K562 (cell line): Measurements from ENCODE around the gene PSMD14. TPM values are rescaled to one million over a fixed set of nuclear protein-coding genes. Genes with fewer than 3 reads are reported as not detected.
A peak's percentile ranks its signal among the peaks of the same experiment; 100 is the strongest.

Source experiments
- ATAC-seq: fragments of 200-7000 bp; cut with Tn5 transposase; 3 replicates; pipeline ENCODE4 v1.9.1; 2020; ENCODE audit warnings: moderate library complexity
- BruUV-seq: library from RNA; stranded (reverse); fragments of 400-500 nt; replicated peaks from 2 replicates; lab custom pipeline; 2021; lab: Mats Ljungman, UMichigan
- CTCF ChIA-PET: fragments of 300-600 bp; formaldehyde crosslinking; extraction: SDS; loops from one replicate; lab custom pipeline; 2021; ENCODE audit warnings: low intra/inter-chr PET ratio; lab: Yijun Ruan, JAX
- POLR2A ChIA-PET: fragments of 300-600, 350-650 bp; sonication (Branson Sonifier 250); formaldehyde crosslinking; extraction: SDS; loops from one replicate; lab custom pipeline; 2021; ENCODE audit warnings: antibody characterized with exemption, inconsistent platforms; lab: Yijun Ruan, JAX
- DNase-seq, 4 experiments: peaks; one replicate each; pipeline versions ENCODE4 v3.0.0 to v3.0.0-alpha.2; 2011 to 2018; ENCODE audit warnings: low spot score in 3 of 4, mixed read lengths in 3 of 4; ENCODE audit errors: extremely low read depth in 1 of 4
- FAIRE-seq: peaks from 2 replicates; lab custom pipeline; 2011; peaks lifted over from hg19 to GRCh38; lab: Jason Lieb, UNC
- H2AFZ ChIP-seq: 2 replicates; pipeline ENCODE4 v1.6.0; 2011; ENCODE audit warnings: low read depth, low read length, control low read depth, inconsistent platforms
- H3K27ac ChIP-seq: fragments of 200-600 bp; 3 replicates; pipeline ENCODE4 v1.8.0; 2011; ENCODE audit warnings: low read depth, mild to moderate bottlenecking, control low read depth, inconsistent platforms, low read length, moderate library complexity, mixed read lengths; ENCODE audit errors: extremely low read depth
- H3K27me3 ChIP-seq, 2 experiments: fragments of 300-600 bp in 1 of 2; 2 replicates in 1 of 2; 3 replicates in 1 of 2; pipeline versions ENCODE4 v1.6.0 to v1.8.0; 2011; ENCODE audit warnings: inconsistent platforms in 2 of 2, low read length in 2 of 2, mild to moderate bottlenecking in 1 of 2, mixed read lengths in 1 of 2, moderate library complexity in 1 of 2; ENCODE audit not compliant: control insufficient read depth in 2 of 2, insufficient read depth in 2 of 2
- H3K36me3 ChIP-seq: fragments of 300-600 bp; 3 replicates; pipeline ENCODE4 v1.8.0; 2011; ENCODE audit warnings: mild to moderate bottlenecking, low read length, inconsistent platforms; ENCODE audit not compliant: control insufficient read depth, insufficient read depth
- H3K4me1 ChIP-seq, 2 experiments: fragments of 200-600 bp in 1 of 2; replicated peaks in 1 of 2; 2 replicates in 1 of 2; 3 replicates in 1 of 2; pipeline versions ENCODE4 v1.5.1 to v1.8.0; 2011; ENCODE audit warnings: inconsistent platforms in 2 of 2, low read length in 2 of 2, mild to moderate bottlenecking in 1 of 2, mixed read lengths in 1 of 2, moderate library complexity in 1 of 2; ENCODE audit not compliant: control insufficient read depth in 2 of 2, insufficient read depth in 2 of 2
- H3K4me2 ChIP-seq: 2 replicates; pipeline ENCODE4 v1.6.1; 2011; ENCODE audit warnings: low read length, control low read depth, inconsistent platforms, mixed read lengths; ENCODE audit not compliant: insufficient read depth
- H3K4me3 ChIP-seq: fragments of 200-600 bp; sonication (generic), shearing (Covaris generic); 2 replicates; pipeline ENCODE4 v1.5.1; 2016; ENCODE audit warnings: control low read depth, inconsistent platforms
- H3K79me2 ChIP-seq: fragments of 200-600 bp; 3 replicates; pipeline ENCODE4 v1.8.0; 2011; ENCODE audit warnings: low read length, inconsistent platforms; ENCODE audit not compliant: control insufficient read depth, insufficient read depth
- H3K9ac ChIP-seq, 2 experiments: 2 replicates each; pipeline versions ENCODE4 v1.6.0 to v1.6.1; 2011; ENCODE audit warnings: low read depth in 2 of 2, low read length in 2 of 2, control low read depth in 1 of 2, inconsistent platforms in 1 of 2, mild to moderate bottlenecking in 1 of 2, mixed read lengths in 1 of 2; ENCODE audit not compliant: insufficient read depth in 1 of 2
- H3K9me1 ChIP-seq: one replicate; pipeline ENCODE4 v1.6.0; 2011; ENCODE audit warnings: inconsistent platforms, mild to moderate bottlenecking, low read length, moderate library complexity; ENCODE audit not compliant: control insufficient read depth, insufficient read depth
- H3K9me3 ChIP-seq: replicated peaks from 2 replicates; pipeline ENCODE4 v1.5.1; 2011; ENCODE audit warnings: low read depth, low read length, inconsistent platforms; ENCODE audit not compliant: control insufficient read depth, insufficient read depth
- H4K20me1 ChIP-seq: replicated peaks from 2 replicates; pipeline ENCODE4 v1.6.1; 2011; ENCODE audit warnings: low read length, inconsistent platforms, mixed read lengths; ENCODE audit not compliant: control insufficient read depth, insufficient read depth
- C11orf30 ChIP-seq: fragments of 450-650 bp; IDR thresholded peaks from 2 replicates; pipeline ENCODE4 v1.6.1; 2016; ENCODE audit warnings: low read depth, mild to moderate bottlenecking
- CEBPB ChIP-seq: fragments of 450-650 bp; IDR thresholded peaks from 2 replicates; pipeline ENCODE4 v1.6.1; 2016; ENCODE audit warnings: missing genetic modification characterization, missing compliant biosample characterization
- CEBPG ChIP-seq, 3 experiments: fragments of 200-800 bp in 1 of 3; sonication (Bioruptor generic) in 1 of 3; sonication (generic) in 1 of 3; formaldehyde crosslinking in 1 of 3; IDR thresholded peaks in 2 of 3; conservative IDR thresholded peaks in 1 of 3; 2 replicates each; pipeline versions ENCODE4 v1.6.1 to v1.8.0; 2016 to 2022; ENCODE audit warnings: missing compliant biosample characterization in 2 of 3, missing genetic modification characterization in 2 of 3, mild to moderate bottlenecking in 1 of 3, missing genetic modification reagents in 1 of 3
- DNMT1 ChIP-seq: fragments of 450-650 bp; IDR thresholded peaks from 2 replicates; pipeline ENCODE4 v1.6.1; 2016; ENCODE audit warnings: antibody characterized with exemption, mild to moderate bottlenecking
- NFATC3 ChIP-seq: fragments of 450-650 bp; IDR thresholded peaks from 2 replicates; pipeline ENCODE4 v1.6.1; 2017; ENCODE audit warnings: mild to moderate bottlenecking
- RBM15 ChIP-seq: fragments of 200-400 bp; formaldehyde crosslinking; IDR thresholded peaks from 2 replicates; pipeline ENCODE4 v1.6.1; 2018; ENCODE audit warnings: mild to moderate bottlenecking, low read length, moderate library complexity; ENCODE audit not compliant: insufficient read depth
- SMAD3 ChIP-seq: fragments of 450-650 bp; formaldehyde crosslinking; conservative IDR thresholded peaks from 2 replicates; pipeline ENCODE4 v1.4.0; 2020; ENCODE audit warnings: mild to moderate bottlenecking
- TAL1 ChIP-seq: fragments of 450-650 bp; IDR thresholded peaks from 2 replicates; pipeline ENCODE4 v1.6.1; 2016; ENCODE audit warnings: mild to moderate bottlenecking
- ZNF77 ChIP-seq: fragments of 250-450 bp; sonication (Bioruptor Pico); IDR thresholded peaks from 2 replicates; pipeline ENCODE4 v1.5.0; 2020
- WGBS: fragments of 100-300 bp; shearing (Covaris generic); methylation state at CpG from one replicate; pipeline ENCODE4 v1.1.6; 2016; ENCODE audit warnings: low coverage, mixed read lengths; ENCODE audit not compliant: insufficient coverage; ENCODE audit errors: missing lambda C conversion rate; 5-methylcytosine and 5-hydroxymethylcytosine counted together
- in situ Hi-C: fragments of 300-500 bp; cut with MboI; formaldehyde crosslinking; loops from 4 replicates; pipeline ENCODE4 v1.15.0; 2018; ENCODE audit warnings: inconsistent platforms, mixed read lengths
- intact Hi-C: fragments of 100-400 bp; cut with micrococcal nuclease; formaldehyde crosslinking; loops from 2 replicates; pipeline ENCODE4 v1.14.2; 2022
- polyA plus RNA-seq, 8 experiments: library from polyadenylated mRNA; depleted of rRNA in 4 of 8; stranded (reverse) in 5 of 8; unstranded in 3 of 8; fragments of >200 nt; fragmentation: Nextera tagmentation in 2 of 8; fragmentation: Illumina TruSeq in 1 of 8; extraction: Ambion mirVana in 2 of 8; extraction: Trizol in 1 of 8; gene quantifications; 2 replicates each; pipeline versions ENCODE4 v1.2.1 to v1.2.3, GENCODE V29; 2011 to 2014; ENCODE audit warnings: inconsistent platforms in 1 of 8, missing spikeins in 1 of 8
- total RNA-seq, 7 experiments: library from RNA; depleted of rRNA in 6 of 7; stranded (reverse); fragments of >200 nt in 6 of 7; fragmentation: Illumina TruSeq in 2 of 7; extraction: Trizol in 2 of 7; gene quantifications; 2 replicates each; pipeline versions ENCODE4 v1.2.1 to v1.2.3, GENCODE V29; 2011 to 2021; ENCODE audit warnings: low replicate concordance in 1 of 7
- TF ChIP-seq, protein P1 (sequence below): sonication (generic); formaldehyde crosslinking; IDR thresholded peaks from 2 replicates; pipeline ENCODE4 v1.9.0; 2022; ENCODE audit warnings: mild to moderate bottlenecking, missing genetic modification reagents
- TF ChIP-seq, protein P2 (sequence below): fragments of 200-800 bp; sonication (Bioruptor generic); IDR thresholded peaks from 2 replicates; pipeline ENCODE4 v1.6.1; 2017; ENCODE audit warnings: missing genetic modification characterization, missing compliant biosample characterization

Gene PSMD14
- total and polyA plus RNA-seq, 9 of the 15 experiments (the other 6 are each of a cell fraction or from before 2014, with no cell fraction given), result 151 to 515 (median 228) TPM

DNA sequence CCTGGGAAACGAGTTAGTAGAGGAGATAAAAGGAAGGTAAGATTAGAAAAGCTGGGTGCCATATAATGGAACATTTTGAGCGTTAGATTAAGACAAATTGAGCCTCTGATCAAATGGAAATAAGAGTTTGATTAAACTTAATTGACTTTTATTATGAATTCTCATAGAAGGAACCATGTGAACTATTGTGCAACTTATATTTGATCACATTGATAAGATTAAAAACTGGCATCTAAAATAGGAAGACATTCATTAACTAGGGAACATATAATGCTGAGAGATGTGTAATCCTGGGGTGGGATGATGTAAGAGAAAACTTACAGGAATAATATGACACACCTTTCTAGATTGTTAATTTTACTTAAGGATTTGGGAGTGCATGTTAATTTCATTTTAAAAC lies 130.4 kb downstream of the PSMD14 start:
- no TSS peak for BruUV-seq
- no peak overlapping the region for H3K4me2 ChIP-seq
- CTCF ChIA-PET, result no interaction called here
- no peaks in the 10 kb centered on the region for H3K27me3 ChIP-seq
- ATAC-seq (no peak), FAIRE-seq (no peak), DNase-seq (no peak)
- no peak overlapping the region for H2AFZ ChIP-seq
- WGBS, result 0% methylated on average over 2 of the region's 2 CpGs
- no peaks in the 10 kb centered on the region for H3K9me1 ChIP-seq
- H3K4me3 ChIP-seq, result no peak overlapping the region
- H3K9me3 ChIP-seq, result no peaks in the 10 kb centered on the region
- intact Hi-C loops (no loop called here), in situ Hi-C loops (no loop called here)
- no peaks in the 10 kb centered on the region for H4K20me1 ChIP-seq
- H3K4me1 ChIP-seq, result no peaks in the 10 kb centered on the region
- H3K9ac ChIP-seq, result no peak overlapping the region
- no peaks in the 10 kb centered on the region for H3K79me2 ChIP-seq
- H3K36me3 ChIP-seq, result no peaks in the 10 kb centered on the region
- TF ChIP-seq ZNF77 (CRISPR knock-in tag) (no peak), RBM15 (no peak), CEBPG (CRISPR knock-in tag; IDR thresholded peaks at IDR 0.05) (no peak), CEBPG (tag; conservative IDR thresholded peaks at IDR 0.05 in 1 of 2, IDR thresholded peaks at IDR 0.05 in 1 of 2) (peak; percentile 29 to 81; a peak in 2 of 4 replicates), CEBPB (tag) (peak; percentile 63; the same call in 1 of the 2 replicates)
- POLR2A ChIA-PET, result no interaction called here
- H3K27ac ChIP-seq, result no peak overlapping the region

DNA sequence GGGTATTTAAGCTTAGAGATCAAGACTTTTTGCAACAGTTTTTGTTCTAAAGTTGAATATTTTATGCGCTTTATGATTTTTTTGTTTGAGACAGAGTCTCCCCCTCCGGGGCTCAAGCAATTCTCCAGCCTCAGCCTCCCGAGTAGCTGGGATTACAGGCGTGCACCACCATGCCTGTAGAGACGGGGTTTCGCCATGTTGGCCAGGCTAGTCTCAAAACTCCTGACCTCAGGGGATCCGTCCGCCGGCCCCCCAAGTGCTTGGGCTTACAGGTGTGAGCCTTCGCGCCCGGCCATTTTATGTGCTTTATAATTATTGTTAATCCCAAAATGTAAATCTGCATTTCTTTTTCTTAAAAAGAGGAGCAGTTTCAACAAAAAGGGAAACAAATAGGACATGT lies 136.9 kb downstream of the PSMD14 start:
- H3K79me2 ChIP-seq, result no peaks in the 10 kb centered on the region
- no peak for FAIRE-seq
- CTCF ChIA-PET, result no interaction called here
- no TSS peak for BruUV-seq
- H3K9ac ChIP-seq, result no peak overlapping the region
- no peaks in the 10 kb centered on the region for H4K20me1 ChIP-seq
- DNase-seq, result no peak
- POLR2A ChIA-PET, result no interaction called here
- no peak for ATAC-seq
- 2% methylated on average over 12 of the region's 12 CpGs for WGBS
- no peak overlapping the region for H2AFZ ChIP-seq
- no peak overlapping the region for H3K4me2 ChIP-seq
- intact Hi-C loops (no loop called here), in situ Hi-C loops (no loop called here)
- no peak overlapping the region for H3K4me3 ChIP-seq
- H3K9me1 ChIP-seq, result no peaks in the 10 kb centered on the region
- H3K27ac ChIP-seq, result no peak overlapping the region
- H3K27me3 ChIP-seq, result no peaks in the 10 kb centered on the region
- H3K4me1 ChIP-seq, result no peaks in the 10 kb centered on the region
- no peaks in the 10 kb centered on the region for H3K9me3 ChIP-seq
- H3K36me3 ChIP-seq, result no peaks in the 10 kb centered on the region
- TF ChIP-seq DNMT1 (no peak), TAL1 (no peak), NFATC3 (no peak), C11orf30 (no peak), SMAD3 (no peak)
- TF ChIP-seq, protein P1, sequence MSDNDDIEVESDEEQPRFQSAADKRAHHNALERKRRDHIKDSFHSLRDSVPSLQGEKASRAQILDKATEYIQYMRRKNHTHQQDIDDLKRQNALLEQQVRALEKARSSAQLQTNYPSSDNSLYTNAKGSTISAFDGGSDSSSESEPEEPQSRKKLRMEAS (CRISPR knock-in tag), result no peak
- TF ChIP-seq, protein P2, sequence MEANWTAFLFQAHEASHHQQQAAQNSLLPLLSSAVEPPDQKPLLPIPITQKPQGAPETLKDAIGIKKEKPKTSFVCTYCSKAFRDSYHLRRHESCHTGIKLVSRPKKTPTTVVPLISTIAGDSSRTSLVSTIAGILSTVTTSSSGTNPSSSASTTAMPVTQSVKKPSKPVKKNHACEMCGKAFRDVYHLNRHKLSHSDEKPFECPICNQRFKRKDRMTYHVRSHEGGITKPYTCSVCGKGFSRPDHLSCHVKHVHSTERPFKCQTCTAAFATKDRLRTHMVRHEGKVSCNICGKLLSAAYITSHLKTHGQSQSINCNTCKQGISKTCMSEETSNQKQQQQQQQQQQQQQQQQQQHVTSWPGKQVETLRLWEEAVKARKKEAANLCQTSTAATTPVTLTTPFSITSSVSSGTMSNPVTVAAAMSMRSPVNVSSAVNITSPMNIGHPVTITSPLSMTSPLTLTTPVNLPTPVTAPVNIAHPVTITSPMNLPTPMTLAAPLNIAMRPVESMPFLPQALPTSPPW (CRISPR knock-in tag), result no peak
